H1 (cell line): ENCODE data around the gene GRID2. TPM values are rescaled to one million over a fixed set of nuclear protein-coding genes. Genes with fewer than 3 reads are reported as not detected.

ENCODE experiments used
- BCL11A ChIP-seq, 2 experiments: IDR thresholded peaks; one replicate each; pipeline ENCODE4 v1.6.1; 2011; ENCODE audit warnings: low read depth in 2 of 2, low read length in 2 of 2, mild to moderate bottlenecking in 2 of 2
- CBX8 ChIP-seq: fragments of 300-800, 300-1000 bp; sonication (generic); IDR thresholded peaks from 2 replicates; pipeline ENCODE4 v1.7.1; 2016; ENCODE audit warnings: low read depth, low read length, borderline replicate concordance
- CHD7 ChIP-seq: fragments of 300-600 bp; sonication (generic); IDR thresholded peaks from 2 replicates; pipeline ENCODE4 v1.7.1; 2012; ENCODE audit warnings: low read length, moderate library complexity, mild to moderate bottlenecking, inconsistent platforms; ENCODE audit not compliant: insufficient replicate concordance
- FOSL1 ChIP-seq: IDR thresholded peaks from 2 replicates; pipeline ENCODE4 v1.6.1; 2011; ENCODE audit warnings: mild to moderate bottlenecking, low read depth, low read length, moderate library complexity; ENCODE audit not compliant: insufficient read depth
- GTF2F1 ChIP-seq: IDR thresholded peaks from 2 replicates; pipeline ENCODE4 v1.6.1; 2012; ENCODE audit warnings: low read depth, low read length, improper control_type of control experiment, borderline replicate concordance
- KDM1A ChIP-seq: fragments of 200-600, 300-600 bp; sonication (generic); IDR thresholded peaks from 2 replicates; pipeline ENCODE4 v1.7.1; 2016; ENCODE audit warnings: mild to moderate bottlenecking, low read length, borderline replicate concordance
- RNF2 ChIP-seq: fragments of 200-900, 300-1000 bp; sonication (generic); IDR thresholded peaks from 2 replicates; pipeline ENCODE4 v1.7.1; 2016; ENCODE audit warnings: borderline replicate concordance, low read depth, mild to moderate bottlenecking, antibody characterized with exemption, low read length; ENCODE audit not compliant: poor library complexity, severe bottlenecking; ENCODE audit errors: missing control alignments
- polyA plus RNA-seq, 7 experiments: library from polyadenylated mRNA; depleted of rRNA in 3 of 7; stranded (reverse) in 5 of 7; unstranded in 2 of 7; fragments of >200 nt in 5 of 7; fragments of 200-250 nt in 2 of 7; gene quantifications; 1 replicate in 5 of 7; 2 replicates in 1 of 7; 4 replicates in 1 of 7; pipeline versions ENCODE4 v1.2.1 to v1.2.3, GENCODE V29; 2011 to 2013; ENCODE audit warnings: missing spikeins in 2 of 7, mixed read lengths in 2 of 7
- total RNA-seq: library from RNA; stranded (reverse); fragmentation: NEBNext Ultra II Directional; extraction: Animal tissue kit (Norgen Biotek cat#: 25700); gene quantifications from 2 replicates; pipeline ENCODE4 v1.2.1, GENCODE V29; 2021

GRID2 gene
- total and polyA plus RNA-seq, 2 of the 8 experiments (the other 6 are each of a cell fraction or from before 2014, with no cell fraction given): 31.1 to 81.9 TPM

- TF ChIP-seq CHD7 (no peak), KDM1A (no peak), CBX8 (no peak), GTF2F1 (no peak), BCL11A (IDR thresholded peaks at IDR 0.05; ENCODE audit: low read depth in 2 of 2, low read length in 2 of 2) (no peak), FOSL1 (no peak), RNF2 (no peak)
These were observed 146.9 kb downstream of the GRID2 start (continued) for GRCh38 chr4:92450694-92451093.
